ENCODE results near the gene GPR179. TPM values are rescaled to one million over a fixed set of nuclear protein-coding genes. Genes with fewer than 3 reads are reported as not detected.

Gene GPR179
- total RNA-seq, 4 donors from 2014 or later, result 0.07 to 0.20 (median 0.18) TPM

- H3K4me1 ChIP-seq, result no peaks in the 10 kb centered on the region
- in situ Hi-C loops (cut with MboI; ENCODE audit: low sequenced_read_pairs in 4 of 4) (loop anchor here in 1 of 4 donors (5.0 kb wide), 1 partner anchor 77 kb away; no protein-coding TSS in a partner anchor), intact Hi-C loops (cut with DNase I; ENCODE audit: low total_unique reads) (no loop called here)
- H3K27ac ChIP-seq, result no peak overlapping the region
- DNase-seq (no peak), ATAC-seq (no peak)
- H3K4me3 ChIP-seq, result no peak overlapping the region
- no peaks in the 10 kb centered on the region for H3K9me3 ChIP-seq
- TF ChIP-seq POLR2A (IDR thresholded peaks at IDR 0.05) (no peak), CTCF (IDR thresholded peaks at IDR 0.05 in 4 of 5, conservative IDR thresholded peaks at IDR 0.05 in 1 of 5) (no peak)
- no peaks in the 10 kb centered on the region for H3K27me3 ChIP-seq
- H3K36me3 ChIP-seq, result no peaks in the 10 kb centered on the region
Observed at GRCh38 chr17:38339891-38340290, 3.9 kb downstream of the GPR179 start.

- DNase-seq, result no peak
- H3K9me3 ChIP-seq, result no peaks in the 10 kb centered on the region
- in situ Hi-C loops (cut with MboI; ENCODE audit: low sequenced_read_pairs in 4 of 4), result no loop called here
- H3K4me1 ChIP-seq, result no peaks in the 10 kb centered on the region
- intact Hi-C loops (cut with DNase I; ENCODE audit: low total_unique reads), result no loop called here
- H3K36me3 ChIP-seq, result no peaks in the 10 kb centered on the region
- no peaks in the 10 kb centered on the region for H3K27me3 ChIP-seq
- TF ChIP-seq CTCF (IDR thresholded peaks at IDR 0.05 in 4 of 5, conservative IDR thresholded peaks at IDR 0.05 in 1 of 5) (no peak), POLR2A (IDR thresholded peaks at IDR 0.05) (no peak)
- no peak overlapping the region for H3K4me3 ChIP-seq
- ATAC-seq, result no peak
- H3K27ac ChIP-seq, result no peak overlapping the region
Observed at GRCh38 chr17:38338535-38338934, 5.2 kb downstream of the GPR179 start.

- in situ Hi-C loops (cut with MboI; ENCODE audit: low sequenced_read_pairs in 4 of 4), result no loop called here
- intact Hi-C loops (cut with DNase I; ENCODE audit: low total_unique reads), result no loop called here
- H3K27ac ChIP-seq, result no peak overlapping the region
- no peak overlapping the region for H3K4me3 ChIP-seq
- no peak for ATAC-seq
- H3K27me3 ChIP-seq, result no peaks in the 10 kb centered on the region
- DNase-seq, result no peak
- H3K9me3 ChIP-seq, result no peaks in the 10 kb centered on the region
- TF ChIP-seq POLR2A (IDR thresholded peaks at IDR 0.05) (no peak), CTCF (IDR thresholded peaks at IDR 0.05 in 4 of 5, conservative IDR thresholded peaks at IDR 0.05 in 1 of 5) (no peak)
- no peaks in the 10 kb centered on the region for H3K36me3 ChIP-seq
- no peaks in the 10 kb centered on the region for H3K4me1 ChIP-seq
Observed at GRCh38 chr17:38338053-38338452, 5.7 kb downstream of the GPR179 start.

GRCh38 chr17:38336838-38337237, 6.9 kb downstream of the GPR179 start:
- DNase-seq, result no peak
- Histone ChIP-seq H3K36me3 (no peaks in the 10 kb centered on the region), H3K4me1 (no peaks in the 10 kb centered on the region), H3K27ac (no peak overlapping the region), H3K27me3 (no peaks in the 10 kb centered on the region), H3K9me3 (no peaks in the 10 kb centered on the region), H3K4me3 (no peak overlapping the region)
- TF ChIP-seq POLR2A (IDR thresholded peaks at IDR 0.05) (no peak), CTCF (IDR thresholded peaks at IDR 0.05 in 4 of 5, conservative IDR thresholded peaks at IDR 0.05 in 1 of 5) (no peak)
- in situ Hi-C loops (cut with MboI; ENCODE audit: low sequenced_read_pairs in 4 of 4), result no loop called here
- intact Hi-C loops (cut with DNase I; ENCODE audit: low total_unique reads), result no loop called here
- ATAC-seq, result no peak
